Fibroblast of upper back skin (primary cell): ENCODE measurements around the gene ARFIP1.
A peak's percentile ranks its signal among the peaks of the same experiment; 100 is the strongest.
"Not testable (repeated sequence)": the region's sequence is repeated elsewhere in the genome, so short reads cannot be mapped to it uniquely, and the experiment has no call there.

ENCODE experiments used
- DNase-seq: peaks from one replicate; pipeline ENCODE4 v3.0.0-alpha.2; 2013

The ARFIP1 gene

DNA sequence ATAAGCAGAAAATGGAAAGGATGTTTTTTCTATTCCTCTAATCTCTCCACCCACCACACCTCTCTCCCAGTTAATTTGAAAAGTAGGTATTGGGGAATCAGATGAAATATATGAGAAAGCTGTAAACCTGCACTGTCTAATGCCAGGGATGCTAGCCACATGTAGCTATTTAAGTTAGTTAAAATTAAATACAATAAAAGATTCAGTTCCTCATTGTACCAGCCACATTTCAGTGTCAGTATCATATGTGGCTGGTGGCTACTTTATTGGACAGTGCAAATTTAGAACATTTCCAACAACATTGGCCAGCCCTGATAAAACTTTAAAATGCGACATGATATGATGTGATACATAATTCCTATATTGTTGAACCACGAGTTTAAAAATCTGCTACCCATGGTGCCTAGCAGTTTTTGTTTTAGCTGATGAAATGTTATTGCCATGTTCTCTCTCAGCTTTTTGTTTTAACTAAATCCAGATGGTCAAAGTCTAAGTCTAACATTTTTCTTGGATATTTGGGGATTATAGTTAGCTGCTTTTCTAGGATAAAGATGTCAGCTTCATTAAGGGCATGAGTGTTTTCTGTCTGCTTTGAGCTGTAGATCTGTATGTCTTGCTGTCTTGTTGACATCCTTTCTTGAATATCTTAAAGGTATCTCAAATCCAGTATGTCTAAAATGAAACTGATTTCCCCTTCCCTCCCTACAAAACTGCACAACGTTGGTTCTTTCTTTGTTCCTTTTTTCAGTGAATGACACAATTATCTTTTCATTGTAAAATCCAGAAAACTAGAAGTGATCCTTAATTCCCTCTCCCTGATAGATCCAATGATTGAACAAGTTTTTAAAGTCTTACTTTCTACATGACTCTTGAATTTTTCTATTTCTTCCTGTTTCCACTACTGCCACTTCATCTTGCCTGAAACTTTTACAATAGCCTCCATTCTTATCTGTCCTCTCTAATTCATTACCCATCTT is 6.2 kb downstream of the ARFIP1 start:
- DNase-seq = peak; percentile 66

DNA sequence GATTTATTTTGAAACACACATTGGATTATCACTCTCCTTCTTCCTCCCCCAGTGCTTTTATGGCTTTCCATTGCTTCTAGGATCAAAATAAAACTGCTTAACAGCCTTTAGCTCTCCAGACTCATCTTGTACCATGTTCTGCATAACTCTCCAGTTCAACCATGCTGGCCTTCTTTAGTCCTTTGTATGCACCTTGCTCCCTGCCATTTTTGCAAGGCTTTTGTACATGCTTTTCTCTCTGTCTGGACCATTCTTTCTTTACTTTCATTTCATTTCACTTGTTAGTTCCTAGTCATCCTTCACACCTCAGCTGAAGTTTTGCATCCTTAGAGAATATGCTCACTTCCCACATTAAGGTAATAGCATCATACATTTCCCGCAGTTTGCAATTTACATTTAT is 6.9 kb downstream of the ARFIP1 start:
- DNase-seq = no peak

DNA sequence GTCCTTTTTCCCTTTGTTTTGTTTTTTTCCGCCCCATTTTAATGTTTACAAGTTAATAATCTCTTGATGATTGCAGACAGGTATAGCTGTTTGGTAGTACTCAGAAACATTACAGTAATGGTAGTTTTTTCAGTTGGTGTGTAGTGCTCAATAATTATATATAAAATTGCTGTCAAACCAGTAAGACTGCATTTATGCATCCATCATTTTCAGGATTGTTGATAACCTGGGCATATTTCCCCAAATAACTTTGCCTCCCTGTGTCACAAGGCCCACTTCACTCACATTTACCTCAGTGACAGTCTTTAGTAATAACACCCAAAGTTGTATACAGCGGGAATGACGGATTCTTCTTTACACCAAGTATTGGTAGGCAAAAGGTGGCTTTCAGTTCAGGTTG is 16.1 kb downstream of the ARFIP1 start:
- no peak for DNase-seq

DNA sequence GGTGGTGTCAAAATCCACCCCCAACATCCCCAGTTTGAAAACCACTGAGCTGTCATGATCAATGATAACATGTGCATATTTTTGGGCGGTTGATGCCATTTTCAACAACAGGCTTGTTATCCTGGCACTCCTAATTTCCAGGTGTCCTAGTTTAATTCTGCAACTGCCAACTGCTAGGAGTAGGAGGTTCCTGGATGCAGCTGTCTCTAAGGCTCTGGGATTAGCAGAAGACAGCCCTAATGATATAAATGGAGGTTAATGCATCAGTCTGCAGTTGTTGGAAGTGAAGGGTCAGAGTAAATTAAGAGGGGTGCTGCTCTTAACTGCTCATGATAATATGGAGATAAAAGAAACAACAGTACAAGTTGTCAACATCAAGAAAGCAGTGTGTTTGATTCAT is 23.8 kb downstream of the ARFIP1 start:
- DNase-seq = no peak

DNA sequence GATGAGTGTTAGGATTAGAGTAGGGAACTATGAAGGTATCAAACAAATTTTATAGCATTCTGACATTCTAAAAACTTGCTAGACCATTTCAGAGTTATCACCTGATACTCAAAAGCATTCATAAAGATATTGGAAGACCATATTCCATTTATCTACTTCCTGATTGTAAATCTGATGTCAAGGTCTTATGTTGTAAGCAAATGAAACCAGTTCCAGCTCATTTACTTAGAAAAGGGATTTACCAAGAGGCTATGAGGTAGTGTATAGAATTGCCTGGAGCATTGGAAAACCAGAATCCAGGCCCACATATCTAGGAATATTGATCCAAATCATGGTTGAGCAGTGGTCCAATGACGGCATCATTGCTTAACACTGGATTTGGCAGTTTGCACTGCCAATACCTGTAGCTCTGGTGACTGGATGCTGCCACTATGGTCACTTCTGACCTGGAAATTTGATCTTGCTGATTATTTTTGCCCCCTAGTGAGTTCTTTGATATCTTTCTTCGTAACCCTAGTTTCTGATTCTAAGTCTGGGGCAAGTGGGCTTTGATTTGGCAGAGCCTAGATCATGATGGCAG is 25.4 kb downstream of the ARFIP1 start:
- no peak for DNase-seq

DNA sequence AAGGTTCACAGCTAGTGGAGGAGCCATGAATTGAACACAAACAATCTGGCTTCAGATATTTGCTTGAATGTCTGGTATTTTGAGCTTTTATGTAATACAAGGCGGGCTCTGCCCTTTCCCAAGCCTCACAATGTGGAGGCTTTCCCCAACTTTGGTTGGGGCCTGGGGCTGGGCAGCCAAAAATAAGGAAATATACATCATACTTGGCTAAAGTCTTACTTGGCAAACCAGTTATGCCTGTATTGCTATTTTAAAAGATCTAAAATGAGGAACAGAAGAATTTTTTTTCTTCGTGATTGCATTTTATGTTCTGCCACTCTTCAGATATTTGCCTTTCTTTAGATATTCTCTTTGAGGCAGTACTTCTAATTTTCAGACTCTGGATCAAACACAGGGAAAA is 26.1 kb downstream of the ARFIP1 start:
- no peak for DNase-seq

DNA sequence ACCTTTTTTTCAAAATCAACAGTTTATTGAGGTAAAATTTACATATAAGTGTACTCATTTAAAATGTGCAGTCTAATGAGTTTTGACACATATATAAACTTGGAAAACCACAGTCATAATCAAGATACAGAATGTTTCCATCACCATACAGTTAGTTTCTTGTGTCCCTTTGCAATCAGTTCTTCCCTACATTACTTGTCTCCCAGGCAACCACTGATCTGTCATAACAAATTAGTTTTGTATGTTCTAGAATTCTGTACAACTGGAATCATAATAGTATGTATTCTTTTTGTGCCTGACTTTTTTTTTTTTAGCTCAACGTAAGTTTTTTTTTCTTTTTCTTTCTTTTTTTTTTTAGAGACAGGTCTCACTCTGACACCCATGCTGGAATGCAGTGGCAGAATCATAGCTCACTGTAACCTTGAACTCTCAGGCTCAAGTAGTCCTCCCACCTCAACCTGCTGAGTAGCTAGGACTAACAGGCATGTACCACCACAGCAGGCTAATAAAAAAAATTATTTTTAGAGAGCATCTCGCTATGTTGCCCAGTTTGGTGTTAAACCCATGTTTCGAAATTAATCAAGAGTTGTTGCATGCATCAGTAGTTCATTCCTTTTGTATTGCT is 26.9 kb downstream of the ARFIP1 start:
- DNase-seq = no peak

DNA sequence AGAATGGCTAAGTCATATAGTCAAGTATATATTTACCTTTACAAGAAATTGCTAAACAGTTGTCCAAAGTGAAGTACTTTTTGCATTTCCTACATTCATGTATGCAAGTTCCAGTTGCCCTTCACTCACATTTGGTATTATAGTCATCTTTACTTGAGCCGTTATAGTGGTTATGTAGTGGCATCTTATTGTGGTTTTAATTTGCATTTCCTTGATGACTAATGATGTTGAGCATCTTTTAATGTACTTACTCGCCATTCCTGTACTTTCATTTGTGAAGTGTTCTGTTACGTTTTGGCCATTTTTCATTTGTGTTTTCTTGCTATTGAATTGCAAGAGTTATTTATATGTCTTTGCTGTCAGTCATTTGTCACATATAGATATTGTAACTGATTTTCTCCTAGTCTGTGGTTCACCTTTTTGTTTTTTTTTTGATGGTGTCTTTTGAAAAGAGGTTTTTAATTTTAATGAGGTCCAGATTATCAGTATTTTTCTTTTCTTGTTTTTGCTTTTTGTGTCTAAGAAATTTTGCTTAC is 27.6 kb downstream of the ARFIP1 start:
- peak; percentile 68 for DNase-seq

DNA sequence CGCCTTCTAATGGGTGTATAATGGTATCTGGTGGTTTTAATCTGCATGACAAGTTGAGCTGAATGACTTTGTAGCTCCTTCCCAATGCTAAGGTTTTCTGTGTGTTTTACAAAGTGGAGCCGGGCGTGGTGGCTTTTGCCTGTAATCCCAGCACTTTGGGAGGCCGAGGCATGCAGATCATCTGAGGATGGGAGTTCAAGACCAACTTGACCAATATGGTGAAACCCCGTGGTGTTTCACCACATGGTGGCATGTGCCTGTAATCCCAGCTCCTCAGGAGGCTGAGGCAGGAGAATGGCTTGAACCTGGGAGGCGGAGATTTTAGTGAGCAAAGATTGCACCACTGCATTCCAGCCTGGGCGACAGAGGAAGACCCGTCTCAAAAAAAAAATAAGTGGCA is 28.9 kb downstream of the ARFIP1 start:
- DNase-seq = no peak

DNA sequence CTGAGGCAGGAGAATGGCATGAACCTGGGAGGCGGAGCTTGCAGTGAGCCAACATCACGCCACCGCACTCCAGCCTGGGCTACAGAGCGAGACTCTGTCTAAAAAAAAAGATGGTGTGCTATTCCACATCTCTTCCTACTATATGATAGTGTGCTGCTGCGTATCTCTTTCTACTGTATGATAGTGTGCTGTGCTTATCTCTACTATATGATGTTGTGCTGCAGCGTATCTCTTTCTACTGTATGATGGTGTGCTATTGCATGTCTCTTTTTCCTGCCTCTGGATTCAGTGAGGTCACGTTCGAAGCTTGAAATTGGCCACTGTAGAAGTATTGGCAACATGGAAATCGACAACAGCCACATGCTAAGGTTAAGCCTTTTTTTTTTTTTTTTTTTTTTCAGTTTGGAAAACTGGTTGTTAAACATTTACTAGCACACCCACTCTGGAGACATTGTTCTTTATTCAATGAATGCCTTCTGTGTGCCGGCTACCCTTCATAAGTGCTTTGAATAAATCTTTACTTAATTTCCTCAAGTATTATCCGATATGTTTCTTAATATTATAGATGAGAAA is 31.0 kb downstream of the ARFIP1 start:
- DNase-seq = no peak

DNA sequence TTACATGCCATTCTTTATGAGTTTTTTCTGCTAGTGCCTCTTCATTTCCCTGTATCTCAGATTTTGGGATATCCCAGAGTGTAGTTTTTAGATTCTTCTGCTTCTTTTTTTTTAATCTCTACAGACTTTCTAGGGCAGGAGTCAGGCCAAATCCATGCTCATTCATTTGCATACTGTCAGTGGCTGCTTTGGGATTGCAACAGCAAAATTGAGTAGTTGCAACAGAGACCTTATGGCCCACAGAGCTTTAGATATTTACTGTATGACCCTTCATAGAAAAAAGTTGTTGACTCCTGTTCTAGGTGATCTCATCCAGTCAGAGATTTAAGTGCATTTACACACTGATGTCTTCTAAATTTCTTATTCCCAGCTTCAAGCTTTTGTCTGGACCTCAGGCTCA is 35.3 kb downstream of the ARFIP1 start:
- peak; percentile 13 for DNase-seq

DNA sequence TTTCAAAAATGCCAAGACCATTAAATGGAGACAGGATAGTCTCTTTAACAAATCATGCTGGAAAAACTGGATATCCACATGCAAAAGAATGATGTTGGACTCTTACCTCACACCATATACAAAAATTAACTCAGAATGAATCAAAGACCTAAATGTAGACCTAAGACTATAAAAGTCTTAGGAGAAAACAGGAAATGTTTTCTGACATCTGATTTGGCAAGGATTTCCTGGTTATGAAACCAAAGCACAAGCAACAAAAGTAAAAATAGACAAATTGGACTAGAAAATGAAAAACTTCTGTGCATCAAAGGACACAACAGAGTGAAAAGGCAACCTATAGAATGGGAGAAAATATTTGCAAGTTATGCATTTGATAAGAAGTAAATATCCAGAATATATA is 37.6 kb downstream of the ARFIP1 start:
- DNase-seq = no peak

DNA sequence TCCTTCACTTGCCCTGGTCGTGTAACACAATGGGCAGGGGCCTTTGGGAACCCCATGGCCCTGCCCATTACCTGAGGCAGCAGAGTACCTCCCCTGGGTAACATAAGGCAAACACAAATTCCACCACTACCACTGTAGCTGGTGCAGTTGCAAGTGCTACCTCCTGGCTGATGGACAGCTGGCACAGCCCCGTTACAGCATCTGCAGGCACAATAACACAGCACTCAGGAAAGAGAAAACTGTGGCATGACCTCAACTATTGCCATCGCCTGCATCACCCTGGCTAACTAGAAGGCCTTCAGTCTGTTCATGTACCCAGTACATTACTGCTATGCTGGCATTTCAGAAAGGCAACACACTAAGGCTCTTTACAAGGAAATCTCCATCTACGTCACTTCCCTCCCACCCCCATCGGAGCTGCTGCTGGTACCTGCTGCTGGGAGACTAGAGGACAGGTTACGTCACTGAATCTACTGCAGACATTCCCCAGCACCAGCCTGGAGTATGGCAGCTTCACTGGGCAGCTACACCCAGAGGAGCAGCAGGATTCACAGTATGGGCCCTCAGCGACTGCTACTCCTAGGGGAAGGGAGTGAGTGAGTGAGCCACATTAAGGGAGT is 39.4 kb downstream of the ARFIP1 start:
- no peak for DNase-seq

DNA sequence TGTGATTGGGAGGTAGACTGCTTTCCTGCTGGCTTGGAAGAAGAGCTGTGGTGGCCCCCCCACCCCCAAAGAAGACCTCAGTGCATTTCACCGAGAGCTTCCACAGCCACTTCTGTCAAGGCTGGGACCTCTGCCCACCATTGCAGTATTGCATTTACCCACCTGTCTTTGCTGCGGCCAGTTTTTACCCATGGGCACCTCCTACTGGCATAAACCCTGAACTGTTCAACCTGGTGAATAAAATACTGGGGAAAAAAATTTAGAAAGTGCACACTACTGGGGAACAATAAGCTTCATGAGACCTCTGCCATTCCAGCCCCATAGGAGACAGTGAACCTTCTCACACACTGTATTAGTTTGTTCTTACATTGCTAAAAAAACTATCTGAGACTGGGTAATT is 40.3 kb downstream of the ARFIP1 start:
- DNase-seq = no peak

DNA sequence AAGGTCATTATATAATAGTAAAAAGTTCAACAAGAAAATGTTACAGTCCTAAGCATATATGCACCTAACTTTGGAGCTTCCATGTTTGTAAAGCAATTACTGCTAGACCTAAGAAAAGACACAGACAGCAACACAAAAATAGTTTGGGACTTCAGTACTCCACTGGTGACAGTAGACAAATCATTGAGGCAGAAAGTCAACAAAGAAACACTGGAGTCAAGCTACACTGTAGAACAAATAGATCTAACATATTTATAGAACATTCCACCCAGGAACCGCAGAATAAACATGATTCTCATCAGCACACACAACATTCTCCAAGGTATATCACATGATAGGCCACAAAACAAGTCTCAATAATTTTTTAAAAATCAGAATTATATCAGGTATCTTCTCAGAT is 42.6 kb downstream of the ARFIP1 start:
- no peak for DNase-seq

DNA sequence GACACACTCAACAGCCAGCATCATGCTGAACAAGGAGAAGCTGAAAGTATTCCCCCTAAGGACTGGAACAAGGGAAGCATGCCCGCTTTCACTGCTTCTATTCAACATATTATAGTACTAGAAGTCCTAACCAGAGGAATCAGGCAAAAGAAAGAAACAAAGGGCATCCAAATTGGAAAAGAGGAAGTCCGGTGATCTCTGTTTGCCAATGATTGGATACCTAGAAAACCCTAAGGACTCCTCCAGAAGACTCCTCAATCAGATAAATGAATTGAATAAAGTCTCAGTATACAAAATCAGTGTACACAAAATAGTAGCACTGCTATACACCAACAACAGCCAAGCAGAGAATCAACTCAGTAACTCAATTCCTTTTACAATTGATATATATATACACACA is 44.8 kb downstream of the ARFIP1 start:
- no peak for DNase-seq

DNA sequence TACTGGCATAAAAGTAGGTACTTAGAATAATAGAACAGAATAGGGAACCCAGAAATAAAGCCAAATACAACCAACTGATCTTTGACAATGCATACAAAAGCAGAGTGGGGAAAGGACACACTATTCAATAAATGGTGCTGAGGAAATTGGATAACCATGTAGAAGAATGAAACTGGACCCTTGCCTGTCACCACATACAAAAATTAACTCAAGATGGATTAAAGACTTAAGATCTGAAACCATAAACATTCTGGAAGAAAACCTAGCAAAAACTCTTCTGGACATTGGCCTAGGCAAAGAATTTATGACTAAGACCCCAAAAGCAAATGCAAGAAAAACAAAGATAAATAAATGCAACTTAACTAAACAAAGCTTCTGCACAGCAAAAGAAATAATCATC is 45.6 kb downstream of the ARFIP1 start:
- no peak for DNase-seq

DNA sequence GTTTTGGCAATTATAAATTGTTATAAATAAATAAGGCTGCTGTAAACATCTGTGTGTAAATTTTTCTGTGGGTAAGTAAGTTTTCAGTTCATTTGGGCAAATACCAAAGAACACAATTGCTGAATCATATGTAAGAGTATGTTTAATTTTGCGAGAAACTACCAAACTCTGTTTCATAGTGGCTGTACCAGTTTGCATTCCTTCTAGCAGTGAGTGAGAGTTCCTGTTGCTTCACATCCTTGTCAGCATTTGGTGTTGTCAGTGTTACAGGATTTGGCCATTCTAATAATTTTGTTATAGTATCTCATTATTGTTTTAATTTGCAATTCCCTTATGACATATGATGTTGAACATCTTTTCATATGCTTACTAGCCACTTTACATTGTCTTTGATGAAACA is 48.4 kb downstream of the ARFIP1 start:
- DNase-seq = no peak

DNA sequence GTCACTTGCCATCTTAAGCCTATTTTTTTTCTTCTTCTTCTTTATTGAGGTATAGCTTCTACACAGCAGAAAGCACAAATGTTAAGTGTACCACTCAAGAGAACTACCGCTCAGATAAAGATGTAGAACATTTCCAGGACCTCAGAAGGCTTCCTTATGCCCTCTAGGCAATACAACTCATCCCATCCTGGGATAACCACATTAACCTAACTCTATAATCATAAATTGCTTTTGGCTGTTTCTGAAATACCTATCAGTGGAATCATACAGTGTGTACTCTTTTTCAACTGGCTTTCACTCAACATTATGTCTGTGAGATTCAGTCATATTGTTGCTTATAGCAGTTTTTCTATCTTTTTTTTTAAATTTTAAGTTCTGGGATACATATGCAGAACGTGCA is 51.7 kb downstream of the ARFIP1 start:
- peak; percentile 47 for DNase-seq

DNA sequence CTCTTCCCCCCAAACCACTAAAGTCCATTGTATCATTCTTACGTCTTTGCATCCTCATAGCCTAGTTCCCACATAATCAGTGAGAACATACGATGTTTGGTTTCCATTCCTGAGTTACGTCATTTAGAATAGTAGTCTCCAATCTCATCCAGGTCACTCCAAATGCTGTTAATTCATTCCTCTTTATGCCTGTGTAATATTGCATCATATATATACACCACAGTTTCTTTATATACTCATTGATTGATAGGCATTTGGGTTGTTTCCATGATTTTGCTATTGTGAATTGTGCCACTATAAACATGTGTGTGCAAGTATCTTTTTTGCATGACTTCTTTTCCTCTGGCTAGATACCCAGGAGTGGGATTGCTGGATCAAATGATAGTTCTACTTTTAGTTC is 57.2 kb downstream of the ARFIP1 start:
- no peak for DNase-seq

DNA sequence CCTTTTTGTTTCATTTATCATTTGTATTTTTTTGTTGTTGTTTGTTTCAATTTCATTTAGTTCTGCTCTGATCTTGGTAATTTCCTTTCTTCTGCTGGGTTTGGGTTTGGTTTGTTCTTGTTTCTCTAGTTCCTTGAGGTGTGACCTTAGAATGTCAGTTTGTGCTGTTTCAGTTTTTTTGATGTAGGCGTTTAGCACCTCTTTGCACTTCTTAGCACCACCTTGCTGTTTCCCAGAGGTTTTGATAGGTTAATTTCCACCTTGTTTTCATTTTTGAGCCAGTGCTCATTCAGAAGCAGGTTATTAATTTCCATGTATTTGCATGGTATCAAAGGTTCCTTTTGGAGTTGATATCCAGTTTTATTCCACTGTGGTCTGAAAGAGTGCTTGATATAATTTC is 60.0 kb downstream of the ARFIP1 start:
- not testable (repeated sequence) for DNase-seq

DNA sequence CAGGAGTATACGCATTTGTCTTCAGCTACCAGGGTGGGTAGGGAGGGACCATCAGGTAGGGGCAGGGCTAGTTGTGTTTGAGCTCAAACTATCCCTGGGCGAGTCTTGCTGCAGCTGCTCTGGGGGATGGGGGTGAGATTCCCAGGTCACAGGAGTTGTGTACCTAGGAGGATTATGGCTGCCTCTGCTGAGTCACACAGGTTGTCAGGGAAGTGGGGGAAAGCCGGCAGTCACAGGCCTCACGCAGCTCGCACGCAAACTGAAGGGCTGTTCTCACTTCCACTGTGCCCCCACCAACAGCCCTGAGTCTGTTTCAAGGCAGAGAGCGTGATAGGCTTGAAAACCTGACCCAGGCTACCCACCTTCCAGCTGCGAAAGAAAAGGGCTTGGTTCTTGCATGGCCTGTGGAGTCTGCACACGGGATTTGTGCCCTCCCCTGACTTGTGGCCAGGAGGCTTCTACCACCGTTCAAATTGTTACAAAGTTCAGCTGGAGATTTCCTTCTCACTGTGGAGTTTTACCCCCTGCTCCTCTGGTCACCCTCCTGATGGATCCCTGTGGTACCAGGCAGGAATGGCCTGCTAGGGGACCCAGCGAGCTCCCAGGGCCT is 63.8 kb downstream of the ARFIP1 start:
- DNase-seq = no peak

DNA sequence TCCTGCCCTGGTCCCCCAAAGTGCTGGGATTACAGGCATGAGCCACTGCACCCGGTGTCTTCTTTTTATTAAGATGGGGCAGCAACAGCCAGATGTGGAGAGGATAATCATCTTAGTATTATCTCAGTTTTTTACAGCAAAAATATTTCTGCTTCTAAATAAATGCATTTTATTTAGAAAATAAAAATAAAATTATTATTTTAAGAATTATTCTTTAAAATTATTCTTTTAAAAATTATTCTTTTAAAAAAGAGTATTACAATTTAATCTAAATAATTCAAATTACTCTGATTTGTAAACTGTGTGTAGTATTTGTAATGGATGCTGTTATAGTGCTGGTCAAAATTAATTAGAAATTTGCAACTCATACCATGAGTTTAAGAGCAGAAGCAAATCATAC is 67.6 kb downstream of the ARFIP1 start:
- DNase-seq = no peak
